GM12878 (cell line): Measurements from ENCODE around the gene SORCS2. TPM values are rescaled to one million over a fixed set of nuclear protein-coding genes. Genes with fewer than 3 reads are reported as not detected.

Source experiments
- ATAC-seq: fragments of 200-7000 bp; cut with Tn5 transposase; 3 replicates; pipeline ENCODE4 v1.9.1; 2020; ENCODE audit warnings: mild to moderate bottlenecking, moderate library complexity
- BruUV-seq: library from RNA; stranded (reverse); fragments of 400-500 nt; replicated peaks from 2 replicates; lab custom pipeline; 2021; lab: Mats Ljungman, UMichigan
- CTCF ChIA-PET: fragments of 300-600 bp; sonication (Branson Sonifier 250); formaldehyde crosslinking; extraction: SDS; loops from one replicate; lab custom pipeline; 2021; ENCODE audit warnings: inconsistent platforms; lab: Yijun Ruan, JAX
- POLR2A ChIA-PET: fragments of 350-600 bp; formaldehyde crosslinking; extraction: SDS; loops from one replicate; lab custom pipeline; 2021; ENCODE audit warnings: inconsistent platforms; lab: Charles Lee
- RAD21 ChIA-PET: fragments of 300-600 bp; sonication (Branson Sonifier 250); formaldehyde crosslinking; loops from one replicate; lab custom pipeline; 2023; ENCODE audit warnings: antibody characterized with exemption; ENCODE audit not compliant: unreplicated experiment; lab: Charles Lee
- SMC1A ChIA-PET: fragments of 300-600 bp; sonication (Branson Sonifier 250); formaldehyde crosslinking; loops from one replicate; lab custom pipeline; 2023; ENCODE audit not compliant: unreplicated experiment, uncharacterized antibody; lab: Charles Lee
- DNase-seq: peaks from one replicate; pipeline ENCODE4 v3.0.0-alpha.2; 2011; ENCODE audit warnings: low read depth, low spot score
- FAIRE-seq: peaks from 3 replicates; lab custom pipeline; 2011; peaks lifted over from hg19 to GRCh38; lab: Jason Lieb, UNC
- H2AFZ ChIP-seq: 2 replicates; pipeline ENCODE4 v1.6.0; 2011; ENCODE audit warnings: low read depth, low read length, control low read depth; ENCODE audit not compliant: control insufficient read depth
- H3K27ac ChIP-seq: 2 replicates; pipeline ENCODE4 v1.5.1; 2011; ENCODE audit warnings: control low read depth; ENCODE audit not compliant: control insufficient read depth, insufficient read depth
- H3K27me3 ChIP-seq, 2 experiments: replicated peaks in 1 of 2; 2 replicates each; pipeline versions ENCODE4 v1.6.0 to v1.6.1; 2011; ENCODE audit warnings: low read length in 1 of 2; ENCODE audit not compliant: control insufficient read depth in 2 of 2, insufficient read depth in 2 of 2
- H3K36me3 ChIP-seq, 2 experiments: 2 replicates each; pipeline ENCODE4 v1.5.1; 2011; ENCODE audit warnings: low read length in 1 of 2; ENCODE audit not compliant: control insufficient read depth in 2 of 2, insufficient read depth in 2 of 2
- H3K4me1 ChIP-seq: 2 replicates; pipeline ENCODE4 v1.6.1; 2011; ENCODE audit warnings: mild to moderate bottlenecking, low read length, moderate library complexity, mixed read lengths; ENCODE audit not compliant: control insufficient read depth, insufficient read depth
- H3K4me2 ChIP-seq: 2 replicates; pipeline ENCODE4 v1.6.0; 2011; ENCODE audit warnings: control low read depth; ENCODE audit not compliant: control insufficient read depth, insufficient read depth
- H3K4me3 ChIP-seq: fragments of 200-600 bp; sonication (generic); 2 replicates; pipeline ENCODE4 v1.5.1; 2016
- H3K79me2 ChIP-seq: 2 replicates; pipeline ENCODE4 v1.6.0; 2011; ENCODE audit warnings: low read length; ENCODE audit not compliant: control insufficient read depth, insufficient read depth
- H3K9ac ChIP-seq: 2 replicates; pipeline ENCODE4 v1.8.0; 2011; ENCODE audit warnings: low read length, control low read depth, mixed read lengths; ENCODE audit not compliant: control insufficient read depth, insufficient read depth
- H3K9me3 ChIP-seq: replicated peaks from 3 replicates; pipeline ENCODE4 v1.5.1; 2011; ENCODE audit warnings: mild to moderate bottlenecking, low read length; ENCODE audit not compliant: control insufficient read depth, insufficient read depth
- H4K20me1 ChIP-seq: 2 replicates; pipeline ENCODE4 v1.6.0; 2011; ENCODE audit not compliant: control insufficient read depth, insufficient read depth
- CBFB ChIP-seq: IDR thresholded peaks from 2 replicates; pipeline ENCODE4 v1.6.1; 2016; ENCODE audit warnings: antibody characterized with exemption, low read depth
- CHD2 ChIP-seq: IDR thresholded peaks from 2 replicates; pipeline ENCODE4 v1.6.1; 2011; ENCODE audit warnings: low read depth, low read length, improper control_type of control experiment, borderline replicate concordance
- FOXK2 ChIP-seq: fragments of 450-650 bp; IDR thresholded peaks from 2 replicates; pipeline ENCODE4 v1.6.1; 2017; ENCODE audit warnings: mild to moderate bottlenecking, moderate library complexity
- HSF1 ChIP-seq: fragments of 150-350 bp; IDR thresholded peaks from 2 replicates; pipeline ENCODE4 v1.6.1; 2014; ENCODE audit warnings: mild to moderate bottlenecking, low read depth, low read length
- JUND ChIP-seq: IDR thresholded peaks from 2 replicates; pipeline ENCODE4 v1.6.1; 2012; ENCODE audit warnings: low read depth, mild to moderate bottlenecking, low read length, improper control_type of control experiment, moderate library complexity
- POLR2AphosphoS2 ChIP-seq: IDR thresholded peaks from 2 replicates; pipeline ENCODE4 v1.6.1; 2011; ENCODE audit warnings: low read depth, mild to moderate bottlenecking, low read length, improper control_type of control experiment, moderate library complexity
- POU2F2 ChIP-seq: IDR thresholded peaks from 3 replicates; pipeline ENCODE4 v1.6.1; 2011; ENCODE audit warnings: low read depth, mild to moderate bottlenecking, low read length, borderline replicate concordance
- RUNX3 ChIP-seq: IDR thresholded peaks from 2 replicates; pipeline ENCODE4 v1.6.1; 2012; ENCODE audit warnings: low read length, inconsistent platforms
- SUZ12 ChIP-seq: fragments of 200-600 bp; sonication (generic); IDR thresholded peaks from one replicate; pipeline ENCODE4 v1.6.1; 2018; ENCODE audit warnings: antibody characterized with exemption, mild to moderate bottlenecking; ENCODE audit not compliant: unreplicated experiment
- TARDBP ChIP-seq: IDR thresholded peaks from 2 replicates; pipeline ENCODE4 v1.6.1; 2016; ENCODE audit warnings: borderline replicate concordance
- TCF12 ChIP-seq: IDR thresholded peaks from 2 replicates; pipeline ENCODE4 v1.6.1; 2011; ENCODE audit warnings: low read depth, mild to moderate bottlenecking, low read length
- ZBTB11 ChIP-seq: fragments of 450-650 bp; formaldehyde crosslinking; IDR thresholded peaks from 2 replicates; pipeline ENCODE4 v1.5.0; 2022; ENCODE audit warnings: mild to moderate bottlenecking, missing genetic modification characterization
- ZNF384 ChIP-seq: IDR thresholded peaks from 2 replicates; pipeline ENCODE4 v1.6.1; 2012; ENCODE audit warnings: low read depth, mild to moderate bottlenecking, low read length, improper control_type of control experiment, borderline replicate concordance
- ZNF622 ChIP-seq: fragments of 450-650 bp; IDR thresholded peaks from 2 replicates; pipeline ENCODE4 v1.6.1; 2017; ENCODE audit warnings: mild to moderate bottlenecking, inconsistent platforms
- WGBS: methylation state at CpG from one replicate; pipeline ENCODE4 v1.1.6; 2016; ENCODE audit warnings: low lambda C conversion rate; ENCODE audit not compliant: insufficient replicate concordance, insufficient coverage; ENCODE audit errors: missing lambda C conversion rate; 5-methylcytosine and 5-hydroxymethylcytosine counted together
- in situ Hi-C: fragments of 300-500 bp; cut with MboI; formaldehyde crosslinking; loops from 9 replicates; pipeline ENCODE4 v1.14.3; 2018; ENCODE audit warnings: mixed read lengths
- intact Hi-C: fragments of 100-400 bp; cut with micrococcal nuclease; formaldehyde crosslinking; loops from one replicate; pipeline ENCODE4 v1.14.2; 2022; ENCODE audit not compliant: unreplicated experiment
- polyA plus RNA-seq, 11 experiments: library from polyadenylated mRNA; depleted of rRNA in 4 of 11; unstranded in 6 of 11; stranded (reverse) in 5 of 11; fragments of >200 nt; fragmentation: Nextera tagmentation in 4 of 11; fragmentation: Illumina TruSeq in 1 of 11; extraction: Ambion mirVana in 4 of 11; extraction: Trizol in 1 of 11; gene quantifications; 1 replicate in 1 of 11; 2 replicates in 10 of 11; pipeline versions ENCODE4 v1.2.1 to v1.2.3, GENCODE V29; 2011 to 2016; ENCODE audit warnings: inconsistent platforms in 2 of 11, missing spikeins in 2 of 11, low read depth in 1 of 11
- total RNA-seq, 4 experiments: library from RNA; depleted of rRNA in 3 of 4; stranded (reverse); fragments of >200 nt in 3 of 4; fragmentation: Illumina TruSeq in 1 of 4; extraction: Trizol in 1 of 4; gene quantifications; 2 replicates each; pipeline versions ENCODE4 v1.2.1 to v1.2.3, GENCODE V29; 2013 to 2021

SORCS2 gene
- total and polyA plus RNA-seq, 10 of the 15 experiments (the other 5 are each of a cell fraction or from before 2014, with no cell fraction given): 0.01 to 0.15 (median 0.05) TPM; not detected in 5

DNA sequence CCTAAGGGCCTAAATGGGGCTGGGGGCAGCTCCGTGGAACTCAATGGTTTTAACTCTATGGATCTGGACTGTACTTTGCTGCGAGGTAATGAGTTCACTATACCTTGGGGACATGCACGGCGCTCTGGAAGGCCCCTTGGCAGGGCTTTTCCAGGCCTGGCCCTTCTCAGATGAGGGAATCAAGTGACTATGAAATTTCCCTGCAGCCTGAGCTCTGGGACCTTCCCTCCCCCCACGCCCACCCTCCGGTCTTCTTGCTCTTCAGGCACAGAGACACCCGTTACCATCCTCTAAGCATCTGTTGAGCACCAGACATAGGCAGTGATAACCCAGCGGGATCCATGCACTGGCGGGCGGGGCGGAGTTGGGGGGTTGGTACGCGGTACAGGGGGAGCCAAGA, 133.2 kb downstream of the SORCS2 start (continued):
- TF ChIP-seq CHD2 (no peak), SUZ12 (no peak), POU2F2 (no peak), TCF12 (no peak), JUND (no peak), ZNF384 (no peak), FOXK2 (no peak)

DNA sequence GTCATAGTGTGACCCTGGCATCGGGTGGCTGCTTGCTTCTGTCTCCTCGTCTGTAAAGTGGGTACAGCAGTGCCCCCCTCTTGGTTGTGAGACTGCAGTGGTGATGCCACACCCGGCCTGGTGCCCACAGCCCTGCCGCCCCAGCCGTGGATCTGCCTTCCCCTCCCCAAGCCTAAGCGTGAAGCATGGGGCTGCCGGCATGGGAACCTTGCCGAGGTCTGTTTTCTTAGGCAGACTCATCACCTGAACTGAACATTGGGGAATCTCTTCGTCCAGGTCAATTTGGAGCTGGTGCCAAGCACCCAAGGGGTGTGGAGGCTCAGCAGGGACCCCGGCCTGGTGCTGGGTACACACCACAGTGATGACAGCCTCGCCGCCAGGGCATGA, 134.0 kb downstream of the SORCS2 start:
- H3K4me1 ChIP-seq: no peaks in the 10 kb centered on the region
- intact Hi-C loops: no loop called here
- ChIA-PET CTCF (no interaction called here), POLR2A (no interaction called here), SMC1A (no interaction called here), RAD21 (no interaction called here)
- no peaks in the 10 kb centered on the region for H3K36me3 ChIP-seq
- no peak overlapping the region for H3K4me2 ChIP-seq
- 15% methylated on average over 11 of the region's 12 CpGs for WGBS
- no peak for ATAC-seq
- no peak for FAIRE-seq
- peaks cover 0 to 3% of the 10 kb centered on the region in 2 experiments; a peak in 2 of 4 replicates for H3K27me3 ChIP-seq
- H3K4me3 ChIP-seq: no peak overlapping the region
- no peak overlapping the region for H3K27ac ChIP-seq
- no peak overlapping the region for H3K9ac ChIP-seq
- H3K9me3 ChIP-seq: no peaks in the 10 kb centered on the region
- BruUV-seq: no TSS peak
- in situ Hi-C loops: no loop called here
- no peak for TF ChIP-seq RUNX3
- no peak for TF ChIP-seq CBFB
- no peak for TF ChIP-seq ZBTB11 (CRISPR knock-in tag)
- no peak for TF ChIP-seq POLR2AphosphoS2
- no peak for TF ChIP-seq HSF1
- no peak for TF ChIP-seq ZNF622
- TF ChIP-seq TARDBP: no peak
- no peak overlapping the region for H2AFZ ChIP-seq
- DNase-seq: no peak
- H3K79me2 ChIP-seq: no peaks in the 10 kb centered on the region
- no peaks in the 10 kb centered on the region for H4K20me1 ChIP-seq
